T-helper 22 cell (primary cell): ENCODE measurements around the gene SERPINC1.
"Not testable (repeated sequence)": the region's sequence is repeated elsewhere in the genome, so short reads cannot be mapped to it uniquely, and the experiment has no call there.

ENCODE experiments used
- DNase-seq: peaks from one replicate; pipeline ENCODE4 v3.0.0-alpha.2; 2020; ENCODE audit warnings: low read depth

Gene SERPINC1

GRCh38 chr1:173862769-173863223, 54.3 kb downstream of the SERPINC1 start:
- DNase-seq = no peak

GRCh38 chr1:173862146-173862768, 54.9 kb downstream of the SERPINC1 start:
- not testable (repeated sequence) for DNase-seq

GRCh38 chr1:173861731-173862145, 55.4 kb downstream of the SERPINC1 start:
- no peak for DNase-seq

GRCh38 chr1:173860065-173860464, 57.1 kb downstream of the SERPINC1 start:
- DNase-seq = no peak

DNA sequence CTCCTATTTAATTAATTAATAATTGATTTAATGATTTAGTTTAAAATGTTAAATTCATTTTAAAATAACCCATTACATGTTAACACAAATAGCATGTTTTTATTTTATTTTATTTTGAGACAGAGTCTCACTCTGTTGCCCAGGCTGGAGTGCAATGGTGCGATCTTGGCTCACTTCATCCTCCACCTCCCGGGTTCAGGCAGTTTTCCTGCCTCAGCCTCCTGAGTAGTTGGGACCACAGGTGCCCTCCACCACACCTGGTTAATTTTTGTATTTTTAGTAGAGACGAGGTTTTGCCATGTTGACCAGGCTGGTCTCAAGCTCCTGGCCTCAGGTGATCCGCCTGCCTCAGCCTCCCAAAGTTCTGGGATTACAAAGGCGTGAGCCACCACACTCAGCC, 57.6 kb downstream of the SERPINC1 start:
- DNase-seq = not testable (repeated sequence)

DNA sequence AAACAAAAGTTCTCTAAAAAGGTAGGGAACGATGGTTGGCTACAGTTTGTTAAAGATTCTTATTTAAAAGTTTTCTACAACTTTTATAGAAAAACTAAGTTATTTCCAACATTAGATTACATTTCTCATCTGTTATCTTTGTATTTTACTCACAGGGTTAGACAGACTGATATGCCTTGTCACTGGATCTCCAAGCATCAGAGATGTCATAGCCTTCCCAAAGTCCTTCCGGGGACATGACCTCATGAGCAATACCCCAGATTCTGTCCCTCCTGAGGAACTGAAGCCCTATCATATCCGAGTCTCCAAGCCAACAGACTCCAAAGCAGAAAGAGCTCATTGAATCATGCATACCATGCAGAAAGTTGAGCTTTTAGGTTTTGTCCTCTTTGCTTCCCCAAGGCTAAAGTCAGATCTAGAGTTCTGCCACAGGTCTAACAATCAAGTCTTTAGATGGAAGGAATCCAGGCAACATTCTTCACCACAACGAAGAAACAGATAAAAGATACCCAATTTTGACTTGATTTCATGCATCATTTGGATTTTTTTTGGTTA, 59.7 kb downstream of the SERPINC1 start:
- no peak for DNase-seq

DNA sequence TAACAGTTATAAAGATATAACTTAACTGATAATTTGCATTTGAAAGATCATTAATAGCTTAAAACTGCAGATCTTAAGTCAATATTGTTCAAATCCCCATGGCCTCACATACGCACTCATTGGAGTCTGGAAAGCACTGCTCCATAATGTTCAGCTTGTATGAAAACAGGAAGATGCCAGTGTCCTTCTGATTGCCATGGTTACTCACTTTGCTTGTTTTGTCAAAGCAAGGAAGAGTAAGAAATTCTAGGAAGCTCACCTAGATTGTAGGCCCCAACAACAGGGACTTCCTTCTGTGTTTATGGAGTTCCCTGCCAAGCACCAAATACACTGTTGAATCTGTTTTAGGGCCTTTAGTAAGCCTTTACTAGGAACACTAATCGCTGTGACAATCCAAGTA, 60.2 kb downstream of the SERPINC1 start:
- no peak for DNase-seq

- no peak for DNase-seq
Measured at GRCh38 chr1:173856014-173856413, 61.1 kb downstream of the SERPINC1 start.
